ENCODE measurements around the gene PCSK4.

The PCSK4 gene

DNA sequence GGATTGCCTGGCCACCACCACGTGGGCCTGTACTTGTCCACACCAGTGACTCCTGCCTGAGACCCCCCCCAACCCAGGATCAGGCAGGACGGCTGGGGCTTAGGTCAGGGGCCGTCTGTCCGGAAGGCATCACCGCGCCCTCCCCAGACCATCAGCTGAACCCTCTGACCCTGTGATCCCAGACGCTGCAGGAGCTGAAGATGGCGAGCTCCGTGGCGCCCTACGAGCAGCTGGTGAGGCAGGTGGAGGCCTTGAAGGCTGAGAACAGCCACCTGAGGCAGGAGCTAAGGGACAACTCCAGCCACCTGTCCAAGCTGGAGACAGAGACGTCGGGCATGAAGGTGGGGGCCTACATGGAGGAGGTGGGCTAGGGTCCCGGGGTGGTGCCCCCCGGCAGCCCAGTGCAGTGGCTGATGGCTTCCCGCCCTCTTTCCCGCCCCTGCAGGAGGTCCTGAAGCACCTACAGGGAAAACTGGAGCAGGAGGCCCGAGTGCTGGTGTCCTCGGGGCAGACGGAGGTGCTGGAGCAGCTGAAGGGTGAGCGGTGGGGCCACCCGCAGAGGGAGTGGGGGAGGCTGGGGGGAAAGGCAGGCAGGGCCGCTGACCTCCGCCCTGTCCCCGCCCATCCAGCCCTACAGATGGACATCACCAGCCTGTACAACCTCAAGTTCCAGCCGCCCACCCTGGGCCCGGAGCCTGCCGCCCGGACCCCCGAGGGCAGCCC, 37.2 kb downstream of the PCSK4 start:
- no peak for DNase-seq (ENCODE audit: low read depth)
- H3K4me3 ChIP-seq (ENCODE audit: low read depth, low read length): no peak overlapping the region
- TF ChIP-seq CTCF (conservative IDR thresholded peaks at IDR 0.05; ENCODE audit: low read depth, low read length): no peak

- no peak for DNase-seq (ENCODE audit: low read depth)
- no peak for TF ChIP-seq CTCF (conservative IDR thresholded peaks at IDR 0.05; ENCODE audit: low read depth, low read length)
- no peak overlapping the region for H3K4me3 ChIP-seq (ENCODE audit: low read depth, low read length)
Observed at GRCh38 chr19:1451916-1452801, 38.0 kb downstream of the PCSK4 start.

GRCh38 chr19:1450735-1451731, 39.1 kb downstream of the PCSK4 start:
- H3K4me3 ChIP-seq (ENCODE audit: low read depth, low read length): no peak overlapping the region
- no peak for DNase-seq (ENCODE audit: low read depth)
- TF ChIP-seq CTCF (conservative IDR thresholded peaks at IDR 0.05; ENCODE audit: low read depth, low read length): no peak

DNA sequence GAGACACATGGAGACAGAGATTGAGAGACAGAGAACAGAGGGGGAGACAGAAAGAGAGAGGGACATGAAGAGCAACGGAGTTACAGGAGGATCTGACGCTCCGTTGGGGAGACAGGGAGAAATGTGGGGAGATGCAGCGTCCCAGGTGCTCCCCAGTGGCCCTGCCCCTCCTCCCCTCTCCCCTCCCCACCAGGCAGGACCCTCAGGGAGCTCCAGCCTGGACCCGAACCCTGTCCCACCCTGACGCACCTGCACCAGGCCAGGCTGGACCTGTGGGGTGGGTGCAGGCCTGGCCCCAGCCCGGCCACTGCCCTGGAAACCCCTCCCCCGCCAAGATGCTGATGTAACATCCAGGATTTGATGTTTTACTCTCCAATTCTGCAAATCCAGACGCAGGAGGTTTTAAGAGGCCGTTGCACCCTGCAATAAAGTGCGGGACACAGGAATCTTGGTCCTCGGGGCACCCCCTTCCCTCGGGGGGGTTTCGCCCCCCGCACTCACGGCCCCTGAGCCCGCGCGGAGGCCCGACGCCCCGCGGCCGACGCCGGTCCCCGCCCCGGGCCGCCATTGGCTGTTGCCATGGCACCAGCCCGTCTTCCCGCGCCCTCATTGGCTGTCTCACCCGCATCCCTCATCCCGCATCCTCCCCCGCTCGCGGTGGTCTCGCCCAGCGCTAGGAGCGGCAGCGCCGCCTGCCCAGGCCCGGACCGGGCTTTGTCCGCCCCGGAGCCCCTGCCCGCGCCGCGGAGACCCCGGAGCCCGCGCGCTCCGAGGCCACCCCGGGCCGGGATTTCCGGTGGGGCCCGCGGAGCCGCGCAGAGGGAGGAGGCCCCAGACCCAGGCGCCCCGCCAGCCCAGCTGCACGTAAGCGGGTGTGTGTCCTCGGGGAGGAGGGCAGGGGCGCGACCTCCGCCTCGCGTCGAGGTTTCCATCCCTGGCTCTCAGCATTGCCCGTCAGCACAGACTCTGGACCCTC, 40.4 kb downstream of the PCSK4 start, which contains the start of gene APC2:
TSS of gene APC2 (plus strand) at position 655 of the 976 bp plus-strand sequence. CDS start 2,881 bp downstream, outside the sequence.
- peak; percentile 35 for DNase-seq (ENCODE audit: low read depth)
- TF ChIP-seq CTCF (conservative IDR thresholded peaks at IDR 0.05; ENCODE audit: low read depth, low read length): no peak
- no peak within 1 kb of the TSS for H3K4me3 ChIP-seq (ENCODE audit: low read depth, low read length)

GRCh38 chr19:1447944-1448343, 42.2 kb downstream of the PCSK4 start:
- no peak for TF ChIP-seq CTCF (conservative IDR thresholded peaks at IDR 0.05; ENCODE audit: low read depth, low read length)
- no peak for DNase-seq (ENCODE audit: low read depth)
- H3K4me3 ChIP-seq (ENCODE audit: low read depth, low read length): no peak overlapping the region

Measured in choroid plexus epithelial cell (primary cell).